Globus pallidus (tissue), 1 donor: Measurements from ENCODE around the gene AUTS2.

Source experiments
- DNase-seq: peaks from one replicate; pipeline ENCODE4 v3.0.0-alpha.2; 2015; ENCODE audit warnings: low spot score

AUTS2 gene

DNA sequence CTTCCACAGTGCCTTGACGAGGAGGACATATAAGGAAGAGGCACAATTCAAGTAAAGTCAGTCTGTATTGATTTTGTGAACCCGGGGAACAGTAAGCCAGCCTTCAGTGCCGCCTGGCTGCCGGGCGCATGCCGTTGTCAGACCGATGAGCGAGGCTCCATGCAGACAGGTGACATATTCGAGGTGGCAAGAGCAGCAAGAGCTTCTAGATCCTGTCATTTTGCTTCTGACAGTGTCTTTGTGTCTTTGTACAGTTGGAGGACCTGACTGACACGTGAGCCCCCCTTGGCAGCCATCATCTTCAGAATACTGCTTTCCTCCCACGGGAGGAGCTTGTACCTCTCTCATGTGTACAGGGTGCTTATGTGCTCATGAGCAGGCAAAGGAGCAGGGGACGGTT lies 1146.2 kb downstream of the AUTS2 start:
- DNase-seq = no peak

DNA sequence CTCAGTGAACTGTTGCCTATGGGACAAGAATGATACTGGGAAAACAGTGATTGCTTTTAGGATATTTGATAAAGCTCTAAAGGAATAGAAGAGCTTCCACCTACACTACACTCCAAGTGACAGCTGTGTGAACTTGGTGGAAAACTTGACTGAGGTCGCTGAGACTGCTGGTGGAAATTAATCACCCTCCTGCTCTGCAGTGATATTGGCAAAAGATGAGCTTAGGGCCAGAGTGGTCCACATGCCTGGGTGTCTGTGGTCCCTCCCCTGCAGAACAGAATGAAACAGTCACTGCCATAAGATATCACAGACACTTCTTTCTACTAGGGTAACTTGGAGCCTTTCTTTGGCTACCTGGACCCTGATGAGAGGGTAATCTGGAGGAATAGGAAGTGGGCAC lies 1151.6 kb downstream of the AUTS2 start:
- no peak for DNase-seq

DNA sequence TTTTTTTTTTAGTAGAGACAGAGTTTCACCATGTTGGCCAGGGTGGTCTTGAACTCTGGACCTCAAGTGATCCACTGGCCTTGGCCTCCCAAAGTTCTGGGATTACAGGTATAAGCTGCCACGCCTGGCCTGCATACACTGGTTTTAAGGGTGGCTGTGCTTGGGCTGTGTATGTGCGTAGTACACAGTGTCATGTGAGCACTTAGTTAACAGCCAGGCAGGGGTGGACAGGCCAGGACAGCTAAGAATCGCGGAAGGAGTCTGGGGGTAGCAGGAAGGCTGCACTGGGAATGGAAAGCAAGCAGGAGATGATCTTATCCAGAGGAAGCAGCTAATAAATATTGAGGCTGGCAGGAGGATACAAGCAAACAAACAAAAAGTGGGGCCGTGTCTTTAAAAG lies 1153.6 kb downstream of the AUTS2 start:
- DNase-seq = no peak

GRCh38 chr7:70752794-70753241 lies 1154.5 kb downstream of the AUTS2 start:
- no peak for DNase-seq

DNA sequence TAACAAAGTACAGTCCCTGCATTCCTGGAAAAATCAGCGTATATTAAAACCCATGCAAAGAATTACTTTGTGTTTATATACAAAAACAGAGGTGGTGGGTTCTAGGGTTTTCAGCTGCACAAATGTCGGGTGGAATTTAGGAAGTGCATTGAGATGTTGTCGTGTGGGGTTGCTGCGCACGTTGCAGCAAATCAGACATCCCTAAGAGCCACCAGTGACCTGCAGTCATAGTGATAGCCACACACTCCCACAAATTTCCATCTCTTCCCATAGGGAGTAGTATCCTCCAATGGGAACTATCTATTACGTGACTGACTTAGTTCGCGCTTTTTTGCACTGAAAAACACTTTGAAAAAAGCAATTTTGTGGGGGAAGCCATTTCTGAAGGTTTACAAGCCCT lies 1158.5 kb downstream of the AUTS2 start:
- DNase-seq = no peak

GRCh38 chr7:70758646-70759045 lies 1160.4 kb downstream of the AUTS2 start:
- DNase-seq = no peak

GRCh38 chr7:70759674-70760073 lies 1161.4 kb downstream of the AUTS2 start:
- no peak for DNase-seq

DNA sequence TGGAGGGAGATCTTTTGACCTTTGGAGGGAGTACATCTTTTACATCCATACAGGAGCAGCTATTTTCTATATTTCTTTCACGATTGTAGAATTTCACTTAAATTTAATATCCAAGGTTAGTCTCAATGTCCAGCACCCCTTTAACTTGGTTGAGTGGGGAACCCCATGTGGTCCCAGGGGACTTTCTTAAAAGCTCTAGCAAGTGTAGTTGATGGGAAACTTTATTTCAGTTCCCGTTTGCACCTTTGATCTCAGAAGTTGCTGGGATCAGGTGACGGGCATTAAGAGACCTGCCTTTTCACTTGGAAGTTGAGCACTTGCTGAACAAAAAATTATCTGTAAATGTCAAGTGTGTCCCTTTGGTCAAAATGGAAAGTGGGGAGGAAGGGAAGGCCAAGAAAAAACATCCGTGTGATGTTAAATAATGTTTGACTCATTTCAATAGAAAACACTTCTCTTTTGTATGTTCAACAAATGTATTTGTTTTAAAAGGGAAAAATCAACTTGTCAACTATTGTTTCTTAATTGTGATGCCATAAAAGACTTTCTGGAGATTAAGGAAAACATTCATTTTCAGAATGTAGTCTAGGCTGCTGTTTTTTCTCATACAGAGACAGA lies 1163.5 kb downstream of the AUTS2 start:
- DNase-seq = no peak

- DNase-seq = no peak
Observed at GRCh38 chr7:70762696-70763095, 1164.4 kb downstream of the AUTS2 start.

- peak; percentile 42 for DNase-seq
Observed at GRCh38 chr7:70763961-70764691, 1165.9 kb downstream of the AUTS2 start.

GRCh38 chr7:70764701-70765208 lies 1166.5 kb downstream of the AUTS2 start:
- DNase-seq = no peak

- DNase-seq = no peak
Observed at GRCh38 chr7:70765651-70766050, 1167.4 kb downstream of the AUTS2 start.

DNA sequence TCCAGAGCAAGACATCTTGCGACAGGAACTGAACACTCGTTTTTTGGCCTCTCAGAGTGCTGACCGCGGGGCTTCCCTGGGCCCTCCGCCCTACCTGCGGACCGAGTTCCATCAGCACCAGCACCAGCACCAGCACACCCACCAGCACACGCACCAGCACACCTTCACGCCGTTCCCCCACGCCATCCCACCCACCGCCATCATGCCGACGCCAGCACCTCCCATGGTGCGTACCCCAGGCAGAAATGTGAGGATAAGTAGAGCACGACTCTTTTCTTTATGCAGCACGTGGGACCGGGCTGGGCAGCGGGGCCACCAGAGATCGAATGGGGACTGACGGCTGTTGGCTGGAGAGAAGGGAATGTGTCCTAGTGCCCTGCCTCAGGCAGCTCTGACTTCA lies 1167.8 kb downstream of the AUTS2 start:
- DNase-seq = no peak

GRCh38 chr7:70766694-70767093 lies 1168.4 kb downstream of the AUTS2 start:
- DNase-seq = no peak

DNA sequence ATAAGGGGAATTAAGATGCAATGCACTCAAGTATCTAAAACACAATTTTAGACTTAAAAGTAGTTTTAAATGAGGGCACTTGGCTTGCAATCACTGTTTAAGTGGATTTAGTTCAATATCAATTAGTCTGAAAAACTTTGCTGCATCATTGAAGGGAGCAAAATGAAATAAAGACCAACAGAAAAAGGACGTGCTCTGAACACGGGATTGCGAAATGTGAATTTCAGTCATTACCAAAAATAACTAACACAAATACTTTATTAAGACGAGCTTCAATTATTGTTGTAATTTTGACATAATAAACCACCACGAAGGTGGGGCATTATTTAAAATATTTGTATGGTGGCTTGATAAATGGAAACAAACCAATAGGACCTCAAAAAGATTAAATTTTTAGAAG lies 1171.9 kb downstream of the AUTS2 start:
- DNase-seq = no peak

DNA sequence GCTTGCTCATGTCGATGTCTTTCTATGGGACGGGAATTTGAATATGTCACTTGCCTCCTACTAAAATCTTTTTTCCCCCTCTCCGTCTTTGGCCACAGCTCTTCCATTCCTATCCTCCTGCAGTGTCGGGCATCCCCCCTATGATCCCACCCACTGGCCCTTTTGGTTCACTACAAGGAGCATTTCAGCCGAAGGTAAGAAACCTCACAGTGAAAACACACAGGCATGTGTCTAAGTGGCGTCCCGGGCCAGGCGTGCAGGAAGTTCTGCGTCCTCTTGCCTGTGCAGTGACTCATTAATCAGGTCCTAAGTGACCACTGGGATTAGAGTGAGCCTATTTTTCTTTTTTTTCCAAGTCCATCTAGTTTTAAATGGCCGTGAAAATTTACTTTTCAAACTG lies 1173.2 kb downstream of the AUTS2 start:
- DNase-seq = no peak

GRCh38 chr7:70772891-70773290 lies 1174.6 kb downstream of the AUTS2 start:
- no peak for DNase-seq

DNA sequence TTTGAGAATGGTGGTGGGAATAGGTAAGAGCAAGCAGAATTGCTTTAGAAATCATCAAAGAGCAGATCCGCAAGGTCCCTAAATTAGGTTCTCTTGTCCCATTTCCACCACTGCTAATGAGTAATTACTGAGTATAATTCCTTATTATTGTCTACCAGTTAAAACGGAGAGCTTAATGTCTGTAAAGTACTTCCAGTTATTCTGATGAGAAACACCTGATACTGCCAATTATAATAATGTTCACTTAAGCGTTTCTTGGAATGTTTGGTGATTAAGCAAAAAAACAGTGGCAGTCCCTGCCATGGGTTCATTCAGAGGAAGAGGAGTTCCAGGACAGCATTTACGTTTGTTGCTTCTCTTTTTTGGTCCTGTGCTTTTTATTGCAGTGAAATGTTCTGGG lies 1175.1 kb downstream of the AUTS2 start:
- DNase-seq = no peak

DNA sequence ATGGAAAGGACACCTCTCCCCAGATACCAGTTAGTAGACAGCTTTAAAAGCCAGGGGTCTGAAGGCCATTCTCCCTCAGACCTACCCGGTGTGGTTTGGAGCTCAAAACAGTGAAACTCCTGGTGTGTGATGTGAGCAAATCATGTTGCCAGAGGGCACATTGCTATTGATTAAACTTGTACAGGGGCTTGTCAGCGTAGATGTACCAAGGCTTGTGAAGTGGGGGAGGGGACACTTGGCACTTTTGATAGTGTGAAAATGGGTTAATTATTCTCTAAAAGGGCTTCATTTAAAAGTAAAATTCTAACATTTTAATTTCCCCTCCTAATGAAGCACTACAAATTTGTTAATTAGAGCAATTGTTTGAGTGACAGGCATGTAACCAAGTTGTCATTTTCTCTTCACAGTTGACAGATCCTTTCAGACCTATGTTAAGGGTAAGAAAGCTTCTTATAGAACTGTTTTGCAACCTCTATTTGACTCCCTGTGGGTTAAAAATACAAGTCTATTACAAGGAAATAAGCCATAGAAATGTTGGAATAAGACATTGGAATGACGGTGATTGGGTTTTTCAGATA lies 1176.8 kb downstream of the AUTS2 start:
- DNase-seq = no peak

DNA sequence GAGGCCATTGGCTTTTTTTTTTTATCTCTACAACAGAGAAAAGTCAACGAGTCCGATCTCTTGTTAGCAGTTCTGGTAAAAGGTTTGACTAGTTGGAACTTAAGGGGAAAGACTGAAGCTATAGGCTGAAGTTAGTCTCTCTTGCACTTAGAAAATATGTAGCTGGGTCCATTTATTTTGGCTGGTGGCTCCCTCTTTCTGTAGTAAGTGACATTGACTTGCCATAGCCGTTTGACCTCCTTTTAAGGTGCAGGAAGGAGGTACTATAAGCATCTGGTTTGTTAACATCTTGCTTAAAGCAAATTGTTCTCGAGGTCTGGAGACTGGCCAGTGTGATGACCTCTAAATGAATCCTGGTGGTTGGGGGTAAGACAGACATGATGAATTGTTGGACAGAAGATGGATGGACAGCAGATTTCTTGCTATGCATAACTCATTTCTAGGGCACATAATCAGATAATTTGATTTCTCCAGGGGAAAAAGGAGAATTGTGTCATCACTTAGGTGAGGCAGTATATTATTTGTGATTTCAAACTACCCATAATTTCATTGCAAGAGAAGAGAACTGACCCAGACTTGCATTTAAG lies 1177.4 kb downstream of the AUTS2 start:
- DNase-seq = no peak

DNA sequence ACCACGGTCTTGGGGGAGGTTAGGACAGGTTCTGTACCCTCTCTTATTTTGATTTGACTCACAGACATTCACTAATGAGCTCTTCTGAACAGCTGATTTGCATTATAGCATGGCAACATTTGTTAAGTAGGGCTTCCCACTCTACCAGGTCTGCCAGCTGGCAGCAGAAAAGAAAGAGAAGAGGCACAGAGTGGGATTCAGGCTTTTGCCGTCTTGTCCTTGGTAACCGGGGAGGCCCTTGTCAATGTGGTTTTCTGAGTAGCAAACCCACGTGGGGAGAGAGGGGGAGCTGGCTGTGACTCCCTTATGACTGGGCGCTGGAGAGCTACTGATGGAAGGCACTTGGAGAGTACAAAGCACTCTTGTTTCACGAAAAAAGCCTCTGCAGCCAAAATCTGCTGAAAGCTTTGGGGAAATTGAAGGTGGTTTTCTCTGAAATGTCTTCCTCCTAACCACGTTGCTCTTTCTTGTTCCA lies 1178.4 kb downstream of the AUTS2 start:
- peak; percentile 89 for DNase-seq

- no peak for DNase-seq
Observed at GRCh38 chr7:70777251-70777650, 1179.0 kb downstream of the AUTS2 start.

DNA sequence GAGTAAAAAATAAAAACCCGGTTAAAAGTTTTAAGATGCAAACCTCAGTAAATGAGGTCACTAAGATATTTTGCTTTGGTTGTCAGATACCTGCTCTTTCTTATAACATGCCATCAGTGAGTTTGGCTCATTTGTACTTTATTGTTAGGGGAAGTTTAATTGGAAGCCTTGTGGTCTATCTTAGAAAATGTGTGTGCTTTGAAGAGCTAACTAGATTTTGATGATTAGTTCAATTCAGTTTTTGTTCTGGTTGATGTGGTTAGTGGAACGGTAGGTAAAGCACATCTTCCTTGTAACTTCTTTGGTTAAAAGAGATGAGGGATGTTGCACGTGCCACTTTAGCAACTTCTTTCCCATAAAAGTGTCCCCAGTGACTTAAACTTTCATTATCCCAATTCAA lies 1180.3 kb downstream of the AUTS2 start:
- no peak for DNase-seq
